HG02610 (cell line): ENCODE results near the gene RAB3GAP2.
"Not testable (repeated sequence)": the region's sequence is repeated elsewhere in the genome, so short reads cannot be mapped to it uniquely, and the experiment has no call there.

Source experiments
- ATAC-seq: cut with Tn5 transposase; IDR thresholded peaks from one replicate; pipeline ENCODE4 v1.9.1; 2021; ENCODE audit warnings: mild to moderate bottlenecking, moderate library complexity; ENCODE audit not compliant: unreplicated experiment

RAB3GAP2 gene

DNA sequence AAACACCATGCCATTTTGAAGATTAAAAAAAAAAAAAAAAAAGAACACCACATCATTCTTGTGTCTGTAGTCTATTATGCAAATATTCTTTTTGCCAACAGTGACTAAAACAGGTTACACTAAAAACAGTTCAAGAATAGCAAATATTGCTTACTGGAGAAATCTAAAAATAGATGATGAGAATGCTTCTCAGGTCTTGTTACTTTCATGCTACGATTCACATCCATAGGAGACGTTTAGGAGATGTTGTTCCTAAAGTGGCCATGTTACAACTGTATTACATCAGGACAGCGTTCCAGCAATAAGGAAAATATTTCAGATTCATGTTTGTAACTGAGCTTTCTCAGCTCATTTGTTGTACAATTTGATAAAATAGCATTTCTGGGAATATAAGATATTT lies 32.3 kb downstream of the RAB3GAP2 start:
- ATAC-seq, result no peak

DNA sequence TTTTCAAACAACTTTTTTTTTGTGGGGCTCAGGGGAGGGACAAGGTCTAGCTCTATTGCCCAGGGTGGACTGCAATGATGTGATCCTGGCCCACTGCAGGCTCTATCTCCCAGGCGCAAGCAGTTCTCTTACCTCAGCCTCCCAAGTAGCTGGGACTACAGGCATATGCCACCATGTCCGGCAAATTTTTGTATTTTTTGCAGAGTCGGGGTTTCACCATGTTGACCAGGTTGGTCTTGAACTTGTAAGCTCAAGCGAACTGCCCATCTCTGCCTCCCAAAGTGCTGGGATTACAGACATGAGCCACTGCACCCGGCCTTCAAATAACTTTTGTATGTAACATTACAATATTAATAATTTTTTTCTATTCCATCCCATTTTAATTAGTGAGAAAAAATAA lies 33.0 kb downstream of the RAB3GAP2 start:
- ATAC-seq, result no peak

DNA sequence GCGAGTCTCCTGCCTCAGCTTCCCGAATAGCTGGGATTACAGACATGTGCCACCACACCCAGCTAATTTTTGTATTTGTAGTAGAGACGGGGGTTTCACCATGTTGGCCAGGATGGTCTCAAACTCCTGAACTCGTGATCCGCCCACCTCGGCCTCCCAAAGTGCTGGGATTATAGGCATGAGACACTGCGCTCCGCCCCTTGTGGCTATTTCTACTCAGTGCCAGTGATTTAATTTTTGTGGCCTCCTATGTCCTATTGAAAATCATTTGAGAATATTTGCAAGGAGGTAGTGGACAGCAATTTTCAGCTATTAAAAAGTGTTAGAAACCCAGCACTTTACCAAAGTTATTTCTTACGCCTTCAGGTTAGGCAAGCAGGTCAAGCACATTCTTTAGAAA lies 36.0 kb downstream of the RAB3GAP2 start:
- ATAC-seq, result not testable (repeated sequence)

DNA sequence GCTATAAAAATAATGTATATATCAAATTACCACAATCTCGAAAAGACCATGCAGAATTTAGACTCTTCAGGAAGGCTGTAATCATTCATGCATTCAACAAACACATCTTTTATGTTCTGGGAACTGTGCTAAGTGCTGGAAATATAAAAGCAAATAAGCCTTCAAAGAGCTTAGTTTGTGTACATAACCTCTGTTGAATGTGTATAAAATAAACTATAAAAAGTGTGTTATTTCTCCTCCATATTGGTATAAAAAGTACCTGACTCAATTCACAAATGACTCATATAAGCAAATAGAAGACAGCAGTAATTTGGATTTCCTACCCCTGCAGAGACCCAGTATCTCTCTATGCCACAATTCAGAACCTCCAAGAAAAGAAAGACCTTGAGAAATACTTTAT lies 36.8 kb downstream of the RAB3GAP2 start:
- peak; percentile 45 for ATAC-seq

DNA sequence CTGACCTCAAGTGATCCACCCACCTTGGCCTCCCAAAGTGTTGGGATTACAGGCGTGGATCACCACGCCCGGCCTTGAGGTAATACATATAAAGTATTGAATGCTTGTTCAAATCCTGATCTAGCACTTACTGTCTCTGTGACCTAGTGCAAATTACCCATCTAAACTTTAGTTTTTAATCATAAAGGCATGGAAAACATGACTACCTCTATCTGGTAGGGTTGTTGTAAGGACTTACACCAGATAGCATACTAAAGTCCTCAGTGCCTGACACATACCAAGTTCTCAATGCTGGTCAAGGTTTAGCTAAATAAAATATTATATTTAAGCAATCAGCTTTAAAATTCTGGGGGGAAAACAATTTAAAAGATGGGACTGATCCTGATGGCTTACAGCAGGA lies 38.3 kb downstream of the RAB3GAP2 start:
- no peak for ATAC-seq

DNA sequence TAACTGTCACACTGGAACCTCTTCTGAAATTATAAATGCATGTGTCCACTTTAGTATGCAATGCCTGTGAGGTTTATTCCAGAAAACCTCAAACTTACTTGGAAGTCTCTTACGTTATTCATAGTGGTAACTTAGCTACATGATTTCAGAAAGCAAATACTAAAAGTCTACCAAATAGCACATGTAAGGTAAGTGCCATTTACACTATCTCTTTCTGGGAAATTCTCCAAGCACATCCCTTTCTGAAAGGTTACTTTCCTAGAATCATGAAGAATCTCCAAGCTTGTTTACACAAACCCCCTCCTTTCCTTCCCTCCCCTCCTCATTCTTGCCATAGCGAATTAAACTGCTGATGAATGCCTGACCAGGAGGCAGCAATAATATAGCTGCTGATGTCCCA lies 42.5 kb downstream of the RAB3GAP2 start:
- ATAC-seq, result no peak

DNA sequence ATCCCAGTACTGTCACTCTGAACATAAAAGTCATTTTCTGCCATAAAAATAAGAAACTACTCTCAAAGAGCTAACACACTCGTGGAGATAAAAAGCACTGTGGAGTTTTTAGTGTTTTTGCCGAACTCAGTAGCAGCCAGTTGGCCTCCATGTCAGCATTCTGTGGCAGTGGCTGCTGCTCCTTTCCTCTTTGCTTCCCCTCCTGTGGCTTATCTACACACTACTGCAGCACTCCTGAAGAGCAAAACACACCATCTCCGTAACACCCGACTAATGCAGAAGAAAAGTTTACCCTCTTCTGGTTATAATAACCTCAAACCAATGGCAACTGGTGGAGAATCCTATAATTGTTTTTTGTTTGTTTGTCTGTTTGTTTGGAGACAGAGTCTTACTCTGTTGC lies 44.9 kb downstream of the RAB3GAP2 start:
- ATAC-seq, result no peak

DNA sequence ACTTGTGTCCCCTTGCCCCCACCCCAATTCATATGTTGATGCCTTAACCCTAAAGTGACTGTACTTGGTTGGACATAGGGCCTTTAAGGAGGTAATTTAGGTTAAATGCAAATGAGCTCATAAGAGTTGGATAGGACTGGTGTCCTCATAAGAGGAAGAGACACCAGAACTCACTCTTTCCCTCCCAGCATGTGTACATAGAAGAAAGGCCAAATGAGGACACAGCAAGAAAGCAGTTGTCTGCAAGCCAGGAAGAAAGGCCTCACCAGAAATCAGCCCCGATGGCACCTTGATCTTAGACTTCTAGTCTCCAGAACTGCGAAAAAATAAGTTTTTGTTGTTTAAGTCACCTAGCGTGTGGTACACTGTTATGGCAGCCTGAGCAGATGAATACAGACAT lies 45.5 kb downstream of the RAB3GAP2 start:
- ATAC-seq, result no peak

DNA sequence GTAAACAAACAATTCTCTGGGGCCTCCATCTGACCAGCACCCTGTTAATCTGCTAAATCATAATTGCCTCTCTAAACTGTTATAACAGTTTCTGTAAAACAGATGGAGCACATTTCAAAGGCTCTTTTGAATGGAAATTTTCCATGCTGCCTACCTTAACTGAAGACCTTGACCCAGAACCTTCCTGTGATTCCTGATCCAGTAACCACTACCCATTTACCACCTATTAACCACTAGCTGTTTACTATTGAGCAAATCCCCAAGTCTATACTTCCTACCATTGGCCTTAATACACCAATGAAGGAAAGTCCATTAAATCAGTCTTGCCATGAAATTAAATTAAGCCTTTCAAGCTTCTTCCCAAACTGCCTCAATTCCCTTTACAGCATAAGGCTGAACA lies 46.3 kb downstream of the RAB3GAP2 start:
- no peak for ATAC-seq

DNA sequence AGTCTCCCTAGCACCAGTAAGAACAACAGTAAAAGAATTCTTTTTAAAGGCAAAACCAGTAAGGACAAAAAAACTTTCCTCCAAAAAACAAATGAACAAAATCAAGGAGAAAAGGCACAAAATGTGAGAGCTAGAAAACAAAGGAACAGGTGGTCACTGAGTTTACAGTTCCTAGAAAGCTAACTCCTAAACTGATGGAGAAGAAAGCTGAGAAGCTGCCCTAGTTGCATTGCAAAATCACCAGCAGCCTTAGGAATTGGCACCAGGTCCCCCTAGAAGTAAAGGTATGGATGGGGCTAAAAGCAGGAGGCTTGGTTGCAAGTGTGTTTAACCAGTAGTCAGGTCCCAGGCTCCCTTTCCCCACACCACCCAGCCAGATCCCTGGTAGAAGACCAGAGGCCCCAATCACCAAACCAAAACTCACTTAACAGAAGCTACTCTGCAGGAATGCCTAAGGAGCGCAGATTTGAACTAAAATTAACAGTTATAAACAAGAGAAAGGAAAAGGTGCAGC lies 47.6 kb downstream of the RAB3GAP2 start:
- no peak for ATAC-seq

DNA sequence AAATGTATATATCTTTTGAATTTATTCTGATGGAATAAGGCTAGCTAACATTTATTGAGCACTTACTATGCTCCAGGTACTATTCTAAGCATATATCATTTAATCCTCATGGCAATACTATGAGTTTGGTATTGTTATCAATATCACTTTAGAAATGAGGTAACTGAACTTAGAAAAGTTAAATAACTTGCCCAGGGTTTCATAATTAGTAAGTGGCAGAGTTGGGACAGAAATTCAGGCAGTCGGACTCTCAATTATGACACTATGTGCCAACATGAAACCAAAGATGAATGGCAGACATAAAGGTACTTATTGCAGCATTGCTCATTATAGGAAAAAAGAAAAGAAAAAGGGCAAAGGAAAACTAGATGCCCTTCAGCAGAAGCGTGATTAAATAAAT lies 48.2 kb downstream of the RAB3GAP2 start:
- ATAC-seq, result peak; percentile 21

DNA sequence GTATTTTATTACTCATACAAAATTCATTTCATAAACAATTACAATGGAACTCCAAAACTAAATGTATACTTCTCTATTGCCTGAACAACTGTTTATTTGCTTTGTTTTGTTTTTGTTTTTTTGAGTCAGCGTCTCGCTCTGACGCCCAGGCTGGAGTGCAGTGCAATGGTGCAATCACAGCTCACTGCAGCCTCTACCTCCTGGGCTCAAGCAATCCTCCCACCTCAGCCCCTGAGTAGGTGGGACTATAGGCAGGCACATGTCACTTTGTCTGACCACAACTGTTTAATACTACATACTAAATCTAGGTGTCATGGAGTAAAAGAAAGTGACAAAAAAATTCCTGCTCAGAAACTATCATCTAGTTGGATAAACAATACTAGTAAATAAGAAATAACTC lies 49.3 kb downstream of the RAB3GAP2 start:
- ATAC-seq, result no peak

DNA sequence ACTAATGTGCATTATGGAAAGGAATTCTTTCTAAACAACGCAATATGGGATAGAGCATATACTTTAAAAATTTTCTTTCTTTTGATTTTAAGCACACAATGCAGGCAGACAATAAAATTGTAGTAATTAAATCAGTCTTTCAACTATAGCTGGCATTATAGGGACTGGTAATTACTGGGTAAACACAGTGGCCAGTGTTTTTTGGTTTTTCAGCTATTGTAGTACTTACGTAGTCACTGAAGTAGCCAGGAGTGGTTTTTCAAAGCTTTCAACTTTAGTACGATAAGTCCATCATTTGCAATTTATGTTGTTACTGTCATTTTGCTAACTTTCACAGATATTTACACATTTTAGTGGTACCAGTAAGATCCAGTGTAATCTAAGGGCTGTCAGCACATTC lies 50.6 kb downstream of the RAB3GAP2 start:
- no peak for ATAC-seq

DNA sequence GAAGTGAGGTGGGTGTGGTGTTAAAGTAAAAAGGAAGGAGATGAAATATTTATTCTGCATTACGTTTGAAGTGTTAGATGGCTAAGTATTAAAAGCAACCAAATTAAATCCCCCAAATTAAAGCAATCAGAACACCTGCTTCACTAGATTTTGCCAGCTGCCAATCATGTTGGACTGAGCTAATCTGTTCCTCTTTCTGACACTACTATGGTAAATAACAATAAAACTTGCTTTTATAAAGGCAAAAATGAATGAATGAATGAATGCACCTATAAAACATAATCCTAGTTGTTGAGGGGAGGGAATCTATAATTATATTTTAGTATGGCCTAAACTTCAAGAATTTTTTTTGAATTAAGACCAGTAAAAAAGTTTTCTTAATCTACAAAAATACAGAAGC lies 51.0 kb downstream of the RAB3GAP2 start:
- ATAC-seq, result no peak

DNA sequence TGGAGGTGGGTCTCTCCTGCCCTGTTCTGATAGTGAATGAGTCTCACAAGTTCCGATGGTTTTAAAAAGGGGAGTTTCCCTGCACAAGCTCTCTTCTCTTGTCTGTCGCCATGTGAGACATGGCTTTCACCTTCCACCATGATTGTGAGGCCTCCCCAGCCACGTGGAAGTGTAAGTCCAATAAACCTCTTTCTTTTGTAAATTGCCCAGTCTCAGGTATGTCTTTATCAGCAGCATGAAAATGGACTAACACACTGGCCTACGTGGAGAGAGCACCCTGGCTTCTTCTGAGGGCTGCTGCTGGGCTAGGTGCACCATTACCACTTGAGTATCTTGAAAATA lies 51.6 kb downstream of the RAB3GAP2 start:
- ATAC-seq, result not testable (repeated sequence)

DNA sequence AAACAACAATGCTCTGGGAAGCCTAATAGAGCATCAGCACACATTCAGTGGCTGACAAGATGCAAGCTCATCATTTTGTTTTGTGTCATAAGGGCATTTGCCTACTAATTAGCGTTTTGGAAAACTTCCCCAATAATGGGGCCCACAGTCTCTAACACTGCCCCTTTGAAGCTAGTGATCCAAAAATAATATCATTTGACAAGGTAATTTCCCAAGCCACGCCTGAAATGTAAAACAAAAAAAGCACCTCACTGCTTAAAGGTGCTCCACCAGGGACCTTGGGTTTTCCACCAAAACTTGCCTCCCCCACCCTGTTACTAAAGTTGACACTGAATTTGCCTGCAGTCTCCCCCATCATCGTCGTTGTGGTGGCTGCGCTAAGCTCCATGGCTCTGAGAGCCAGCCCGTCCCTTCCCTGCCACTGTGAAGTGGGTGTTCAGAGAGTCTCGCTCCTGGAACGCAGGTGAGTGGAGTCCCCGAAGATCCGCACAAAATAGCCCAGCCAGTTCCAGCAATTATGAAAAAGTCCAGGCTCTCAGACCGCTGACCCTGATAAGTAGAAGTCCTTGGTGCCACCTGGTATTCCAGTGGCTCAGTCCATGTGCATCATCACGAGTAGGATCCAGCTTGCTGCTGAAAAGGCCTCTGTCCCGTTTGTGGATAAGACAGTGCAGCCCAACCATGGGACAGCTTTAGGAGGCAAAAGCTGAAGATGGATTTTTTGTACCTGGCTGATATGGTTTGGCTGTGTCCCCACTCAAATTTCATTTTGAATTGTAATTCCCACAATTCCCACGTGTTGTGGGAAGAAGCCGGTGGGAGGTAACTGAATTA lies 52.2 kb downstream of the RAB3GAP2 start:
- ATAC-seq, result peak; percentile 69

DNA sequence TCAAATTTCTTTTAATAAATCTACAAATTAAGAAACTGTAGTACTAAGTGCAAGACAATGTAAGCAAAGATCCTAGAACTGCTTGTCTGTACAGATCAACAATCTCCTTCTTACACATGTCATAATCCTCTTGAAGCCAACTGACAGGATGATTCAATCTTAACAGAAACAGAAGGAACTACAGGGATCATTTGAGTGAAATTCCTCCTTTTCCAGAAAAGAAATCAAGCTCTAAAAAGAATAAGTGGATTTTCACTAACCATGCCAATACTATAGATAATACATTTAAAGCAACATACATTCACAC lies 53.2 kb downstream of the RAB3GAP2 start:
- ATAC-seq, result no peak

DNA sequence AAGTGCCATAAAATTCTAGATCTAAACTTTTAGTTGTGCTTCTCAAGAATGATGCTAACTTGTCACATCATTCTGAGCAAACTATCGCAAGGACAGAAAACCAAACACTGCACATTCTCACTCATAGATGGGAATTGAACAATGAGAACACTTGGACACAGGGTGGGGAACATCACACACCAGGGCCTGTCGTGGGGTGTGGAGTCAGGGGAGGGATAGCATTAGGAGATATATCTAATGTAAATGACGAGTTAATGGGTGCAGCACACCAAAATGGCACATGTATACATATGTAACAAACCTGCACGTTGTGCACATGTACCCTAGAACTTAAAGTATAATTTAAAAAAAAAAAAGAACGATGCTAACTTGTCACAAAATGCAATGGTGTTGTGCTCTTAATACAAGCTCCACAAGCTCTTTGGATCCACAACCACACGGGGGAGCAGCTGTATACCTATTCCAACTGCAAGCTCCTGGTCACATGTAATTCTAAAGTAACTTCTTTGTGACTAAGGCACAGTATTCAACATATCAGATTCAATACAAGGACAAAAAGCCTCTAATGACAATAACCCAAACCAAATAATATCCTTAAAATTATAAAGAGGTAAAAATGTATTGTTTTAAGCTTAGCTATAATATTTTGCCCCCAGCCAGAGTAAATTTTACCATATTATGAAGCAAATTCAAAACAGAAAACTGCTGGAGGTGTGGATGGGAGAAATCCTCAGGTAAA lies 53.7 kb downstream of the RAB3GAP2 start:
- peak; percentile 35 for ATAC-seq

DNA sequence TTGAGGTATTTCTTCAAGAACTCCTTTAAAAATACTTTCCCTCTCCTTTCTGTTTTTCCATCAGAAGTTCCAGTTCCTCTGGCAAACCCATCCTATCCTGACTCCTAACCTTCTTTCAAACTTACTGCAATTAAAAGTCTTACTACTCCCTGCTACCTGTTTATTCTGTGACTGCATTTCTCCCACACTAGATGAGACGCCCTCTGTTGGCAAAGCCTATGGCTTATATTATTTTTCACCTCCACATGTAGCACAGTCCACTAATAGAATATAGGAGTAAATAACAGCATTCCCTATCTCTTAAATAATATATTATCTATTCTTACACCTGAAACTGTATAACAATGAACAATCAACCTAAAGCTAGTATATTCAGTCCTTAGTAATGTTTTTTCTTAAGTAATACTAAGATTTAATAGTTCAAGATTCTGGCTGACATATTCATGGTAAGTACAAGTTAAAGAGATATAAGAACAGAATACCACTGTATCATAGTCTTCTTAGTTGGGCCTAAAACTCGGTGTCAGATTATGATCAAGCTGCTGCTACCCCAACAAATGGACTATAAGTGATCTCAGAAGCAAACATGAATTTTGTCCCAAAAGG lies 54.8 kb downstream of the RAB3GAP2 start:
- no peak for ATAC-seq

DNA sequence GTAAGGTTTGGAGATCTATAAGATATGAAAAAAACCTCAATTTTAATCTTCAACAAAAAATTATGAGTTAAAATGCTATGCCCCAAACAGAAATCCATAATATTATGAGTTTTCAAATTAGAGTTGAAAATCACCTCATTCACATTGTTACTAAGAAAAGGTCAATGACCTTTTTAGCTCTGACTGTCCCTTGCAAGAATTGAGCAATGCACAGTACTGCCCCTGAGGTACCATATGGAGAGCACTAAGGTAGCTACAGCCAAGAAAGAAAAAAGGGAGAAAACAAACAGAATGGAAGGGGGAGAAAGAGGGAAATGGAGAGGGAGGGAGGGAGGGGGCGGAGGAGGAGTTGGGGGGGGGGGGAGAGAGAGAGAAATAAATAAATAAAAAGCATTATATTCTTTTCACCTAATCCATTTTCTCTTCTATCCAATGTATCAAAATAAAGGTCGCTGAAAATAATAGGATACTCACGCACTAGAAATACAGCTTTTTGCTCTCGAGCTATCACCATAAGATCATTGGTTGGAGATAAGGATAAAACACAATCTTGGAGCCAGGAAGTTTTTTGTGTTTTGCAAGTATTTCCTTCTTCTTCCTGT lies 58.8 kb downstream of the RAB3GAP2 start:
- no peak for ATAC-seq

DNA sequence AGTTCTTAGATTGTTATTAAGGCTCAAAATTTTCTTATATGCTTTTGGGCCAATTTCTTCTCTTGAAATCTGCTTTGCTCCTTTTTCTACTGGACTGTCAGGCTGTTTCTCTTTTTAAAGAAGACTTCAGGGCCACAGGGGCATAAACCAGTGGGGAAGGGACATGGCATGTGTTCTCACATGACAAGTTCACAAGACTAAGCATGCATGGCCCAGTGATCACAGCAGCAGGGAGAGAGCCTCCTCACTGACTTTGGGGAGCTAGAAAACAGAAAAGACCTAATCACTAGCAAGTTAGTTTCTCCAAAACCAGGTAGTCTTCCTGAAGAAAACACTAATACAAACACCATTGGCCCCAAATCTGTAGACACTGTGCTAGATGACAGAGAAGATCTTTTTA lies 64.8 kb downstream of the RAB3GAP2 start:
- no peak for ATAC-seq

DNA sequence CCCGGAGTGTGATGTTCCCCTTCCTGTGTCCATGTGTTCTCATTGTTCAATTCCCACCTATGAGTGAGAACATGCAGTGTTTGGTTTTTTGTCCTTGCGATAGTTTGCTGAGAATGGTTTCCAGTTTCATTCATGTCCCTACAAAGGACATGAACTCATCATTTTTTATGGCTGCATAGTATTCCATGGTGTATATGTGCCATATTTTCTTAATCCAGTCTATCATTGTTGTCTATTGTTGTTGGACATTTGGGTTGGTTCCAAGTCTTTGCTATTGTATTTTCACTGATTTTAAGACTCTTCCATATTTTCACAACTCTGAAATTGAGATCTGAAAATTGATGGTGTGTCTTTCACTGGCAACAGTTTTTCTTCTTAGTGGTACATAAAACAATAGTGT lies 67.5 kb downstream of the RAB3GAP2 start:
- ATAC-seq, result not testable (repeated sequence)
